GM18526 (cell line): ENCODE results near the gene FGF7.

Experiments
- POLR2A ChIP-seq: IDR thresholded peaks from 3 replicates; pipeline ENCODE4 v1.6.1; 2011; ENCODE audit not compliant: insufficient read length; ENCODE audit errors: extremely low read depth

FGF7 gene

GRCh38 chr15:49423021-49423420 is at the start of gene FGF7:
Gene FGF7 (plus strand): TSS chr15:49423242. CDS start chr15:49424298, 1,056 bp downstream.
- TF ChIP-seq POLR2A = no peak

GRCh38 chr15:49379996-49380395 is 43.0 kb upstream of the FGF7 start:
- TF ChIP-seq POLR2A = no peak

- no peak for TF ChIP-seq POLR2A
These were observed 42.1 kb upstream of the FGF7 start for GRCh38 chr15:49380912-49381311.

- no peak for TF ChIP-seq POLR2A
These were observed 40.6 kb upstream of the FGF7 start for GRCh38 chr15:49382394-49382793.

GRCh38 chr15:49383266-49383665 is 39.8 kb upstream of the FGF7 start:
- no peak for TF ChIP-seq POLR2A

GRCh38 chr15:49387471-49387870 is 35.6 kb upstream of the FGF7 start:
- TF ChIP-seq POLR2A = no peak

- no peak for TF ChIP-seq POLR2A
These were observed 16.5 kb upstream of the FGF7 start for GRCh38 chr15:49406352-49407118.

GRCh38 chr15:49410641-49411040 is 12.4 kb upstream of the FGF7 start:
- no peak for TF ChIP-seq POLR2A

GRCh38 chr15:49412797-49413196 is 10.2 kb upstream of the FGF7 start:
- no peak for TF ChIP-seq POLR2A

GRCh38 chr15:49415149-49415548 is 7.9 kb upstream of the FGF7 start:
- no peak for TF ChIP-seq POLR2A

GRCh38 chr15:49415638-49416037 is 7.4 kb upstream of the FGF7 start:
- no peak for TF ChIP-seq POLR2A

- no peak for TF ChIP-seq POLR2A
These were observed 4.2 kb upstream of the FGF7 start for GRCh38 chr15:49418811-49419210.

- TF ChIP-seq POLR2A = no peak
These were observed 1.1 kb upstream of the FGF7 start for GRCh38 chr15:49421991-49422390.

- no peak for TF ChIP-seq POLR2A
These were observed 984 bp downstream of the FGF7 start for GRCh38 chr15:49423901-49424550.

- TF ChIP-seq POLR2A = no peak
These were observed 1.9 kb downstream of the FGF7 start for GRCh38 chr15:49424954-49425353.

- no peak for TF ChIP-seq POLR2A
These were observed 4.3 kb downstream of the FGF7 start for GRCh38 chr15:49427372-49427771.
